Glomerular endothelial cell (primary cell): ENCODE data around the gene RPS26. TPM values are rescaled to one million over a fixed set of nuclear protein-coding genes. Genes with fewer than 3 reads are reported as not detected.
"Not testable (repeated sequence)": the region's sequence is repeated elsewhere in the genome, so short reads cannot be mapped to it uniquely, and the experiment has no call there.

Source experiments
- DNase-seq: peaks from one replicate; pipeline ENCODE4 v3.0.0-alpha.2; 2011; ENCODE audit warnings: low read depth, low spot score; ENCODE audit errors: extremely low read depth
- total RNA-seq: library from RNA; depleted of rRNA; stranded (reverse); fragments of >200 nt; gene quantifications from 2 replicates; pipeline ENCODE4 v1.2.3, GENCODE V29; 2015

RPS26 gene
- total RNA-seq, 1 donor from 2014 or later, result 971 TPM

GRCh38 chr12:56020423-56021184, 21.1 kb upstream of the RPS26 start, which contains the start of gene IKZF4:
IKZF4 (plus strand) TSS chr12:56021043; CDS start chr12:56021494, 451 bp downstream.
- no peak for DNase-seq

DNA sequence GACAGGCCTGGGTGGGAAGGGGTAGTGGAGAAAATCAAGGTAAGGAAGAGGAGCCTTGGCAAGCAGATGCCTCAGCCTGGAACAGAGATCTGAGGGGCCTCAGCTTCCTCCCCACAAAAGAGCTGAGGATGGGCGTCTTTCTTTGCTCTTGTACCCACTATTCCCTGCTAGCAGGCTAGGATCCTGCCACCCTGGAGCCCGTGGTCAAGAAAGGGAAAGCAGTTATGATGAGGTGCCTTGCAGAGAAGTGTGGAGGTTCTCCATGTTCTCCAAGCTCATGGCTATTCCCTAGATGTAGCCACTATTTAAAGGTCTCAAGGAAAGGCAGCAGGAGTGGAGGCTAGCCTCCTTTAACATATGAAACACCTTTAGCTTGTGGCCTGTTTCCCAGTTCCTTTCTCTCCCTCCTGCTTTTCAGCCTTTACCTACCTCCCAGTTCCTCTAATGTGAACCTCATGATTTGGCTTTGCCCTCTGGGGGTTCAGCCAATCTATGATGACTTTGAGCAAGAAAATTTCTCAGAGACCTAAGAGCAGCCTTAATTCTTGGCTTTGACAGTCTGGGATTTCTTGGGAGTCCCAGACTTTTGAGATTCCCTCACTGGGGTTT, 19.7 kb upstream of the RPS26 start:
- no peak for DNase-seq

GRCh38 chr12:56028511-56029165, 13.1 kb upstream of the RPS26 start:
- DNase-seq, result no peak

- no peak for DNase-seq
Observed at GRCh38 chr12:56029166-56029519, 12.6 kb upstream of the RPS26 start.

DNA sequence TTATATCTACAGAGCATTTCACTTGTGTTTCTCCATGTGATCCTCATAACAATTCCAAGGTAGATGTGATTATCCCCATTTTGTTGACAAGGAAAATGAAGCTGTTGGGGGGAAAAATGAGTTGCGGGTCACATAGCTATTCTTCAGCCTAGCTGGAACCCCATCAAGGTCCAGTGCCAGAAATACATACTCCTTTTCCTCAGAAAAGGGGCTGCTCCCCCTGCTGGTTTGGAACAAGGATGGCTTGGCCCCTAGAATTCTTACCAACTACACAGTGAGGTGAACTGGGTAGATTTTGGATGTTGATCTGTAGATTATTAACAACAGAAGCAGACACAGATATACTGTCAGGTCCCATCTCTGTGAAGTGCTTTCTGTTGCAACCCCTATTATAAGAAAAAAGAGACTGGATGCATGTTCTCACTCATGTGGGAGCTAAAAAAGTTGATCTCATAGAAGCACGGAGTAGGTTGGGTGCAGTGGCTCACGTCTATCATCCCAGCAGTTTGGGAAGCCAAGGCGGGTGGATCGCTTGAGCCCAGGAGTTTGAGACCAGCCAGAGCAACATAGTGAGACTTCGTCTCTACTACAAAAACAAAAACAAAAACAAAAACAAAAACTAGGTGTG, 11.9 kb upstream of the RPS26 start:
- DNase-seq, result no peak

- no peak for DNase-seq
Observed at GRCh38 chr12:56031987-56032386, 9.7 kb upstream of the RPS26 start.

DNA sequence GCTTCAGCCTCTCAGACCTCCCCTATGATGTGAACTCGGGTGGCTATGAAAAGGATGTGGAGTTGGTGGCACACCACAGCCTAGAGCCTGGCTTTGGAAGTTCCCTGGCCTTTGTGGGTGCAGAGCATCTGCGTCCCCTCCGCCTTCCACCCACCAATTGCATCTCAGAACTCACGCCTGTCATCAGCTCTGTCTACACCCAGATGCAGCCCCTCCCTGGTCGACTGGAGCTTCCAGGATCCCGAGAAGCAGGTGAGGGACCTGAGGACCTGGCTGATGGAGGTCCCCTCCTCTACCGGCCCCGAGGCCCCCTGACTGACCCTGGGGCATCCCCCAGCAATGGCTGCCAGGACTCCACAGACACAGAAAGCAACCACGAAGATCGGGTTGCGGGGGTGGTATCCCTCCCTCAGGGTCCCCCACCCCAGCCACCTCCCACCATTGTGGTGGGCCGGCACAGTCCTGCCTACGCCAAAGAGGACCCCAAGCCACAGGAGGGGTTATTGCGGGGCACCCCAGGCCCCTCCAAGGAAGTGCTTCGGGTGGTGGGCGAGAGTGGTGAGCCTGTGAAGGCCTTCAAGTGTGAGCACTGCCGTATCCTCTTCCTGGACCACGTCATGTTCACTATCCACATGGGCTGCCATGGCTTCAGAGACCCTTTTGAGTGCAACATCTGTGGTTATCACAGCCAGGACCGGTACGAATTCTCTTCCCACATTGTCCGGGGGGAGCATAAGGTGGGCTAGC, 7.0 kb upstream of the RPS26 start:
- DNase-seq, result no peak

DNA sequence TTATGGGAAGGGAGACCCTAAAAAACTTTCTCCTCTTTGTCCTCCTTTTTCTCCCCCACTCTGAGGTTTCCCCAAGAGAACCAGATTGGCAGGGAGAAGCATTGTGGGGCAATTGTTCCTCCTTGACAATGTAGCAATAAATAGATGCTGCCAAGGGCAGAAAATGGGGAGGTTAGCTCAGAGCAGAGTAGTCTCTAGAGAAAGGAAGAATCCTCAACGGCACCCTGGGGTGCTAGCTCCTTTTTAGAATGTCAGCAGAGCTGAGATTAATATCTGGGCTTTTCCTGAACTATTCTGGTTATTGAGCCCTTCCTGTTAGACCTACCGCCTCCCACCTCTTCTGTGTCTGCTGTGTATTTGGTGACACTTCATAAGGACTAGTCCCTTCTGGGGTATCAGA, 4.6 kb upstream of the RPS26 start:
- DNase-seq, result no peak

DNA sequence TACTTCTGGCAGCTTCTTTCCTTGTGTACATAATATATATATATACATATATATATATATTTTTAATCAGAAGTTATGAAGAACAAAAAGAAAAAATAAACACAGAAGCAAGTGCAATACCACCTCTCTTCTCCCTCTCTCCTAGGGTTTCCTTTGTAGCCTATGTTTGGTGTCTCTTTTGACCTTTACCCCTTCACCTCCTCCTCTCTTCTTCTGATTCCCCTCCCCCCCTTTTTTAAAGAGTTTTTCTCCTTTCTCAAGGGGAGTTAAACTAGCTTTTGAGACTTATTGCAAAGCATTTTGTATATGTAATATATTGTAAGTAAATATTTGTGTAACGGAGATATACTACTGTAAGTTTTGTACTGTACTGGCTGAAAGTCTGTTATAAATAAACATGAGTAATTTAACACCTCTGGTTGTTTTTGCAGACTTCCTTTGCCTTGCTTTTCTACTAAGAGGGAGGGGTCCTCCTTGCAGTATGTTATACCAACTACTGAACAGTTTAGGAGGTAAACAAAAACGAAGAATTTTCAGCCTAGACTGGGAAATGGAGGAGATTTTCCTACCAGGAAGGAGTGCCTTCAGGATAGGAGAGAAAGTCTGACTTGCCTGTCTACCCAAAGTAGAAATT, 3.6 kb upstream of the RPS26 start:
- no peak for DNase-seq

GRCh38 chr12:56040151-56040550, 1.6 kb upstream of the RPS26 start:
- DNase-seq, result no peak

GRCh38 chr12:56040963-56041551, 661 bp upstream of the RPS26 start:
- DNase-seq, result no peak

GRCh38 chr12:56042430-56042813, 704 bp downstream of the RPS26 start:
- not testable (repeated sequence) for DNase-seq

DNA sequence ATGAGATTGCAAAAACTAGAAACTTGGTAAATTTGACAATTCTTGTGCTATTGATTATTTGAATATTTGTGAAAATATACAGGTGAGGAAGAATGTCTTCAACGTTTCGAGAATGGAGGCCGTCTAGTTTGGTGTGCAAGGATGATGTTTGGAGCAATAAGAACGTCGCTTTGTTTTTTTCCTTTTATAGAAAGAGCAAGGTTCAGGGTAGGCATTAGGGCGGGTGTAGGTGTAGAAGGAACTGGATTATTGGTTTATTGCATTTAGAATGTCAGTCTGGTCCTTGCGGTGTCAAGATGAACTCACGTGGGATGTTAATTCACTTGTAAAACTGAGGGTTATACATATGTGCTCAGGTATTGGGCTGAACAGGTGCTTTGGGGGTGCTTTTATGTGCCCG, 1.1 kb downstream of the RPS26 start:
- no peak for DNase-seq

- DNase-seq, result no peak
Observed at GRCh38 chr12:56046027-56046780, 4.5 kb downstream of the RPS26 start.

- DNase-seq, result no peak
Observed at GRCh38 chr12:56053407-56053893, 11.7 kb downstream of the RPS26 start.

GRCh38 chr12:56059964-56060363, 18.2 kb downstream of the RPS26 start:
- not testable (repeated sequence) for DNase-seq

DNA sequence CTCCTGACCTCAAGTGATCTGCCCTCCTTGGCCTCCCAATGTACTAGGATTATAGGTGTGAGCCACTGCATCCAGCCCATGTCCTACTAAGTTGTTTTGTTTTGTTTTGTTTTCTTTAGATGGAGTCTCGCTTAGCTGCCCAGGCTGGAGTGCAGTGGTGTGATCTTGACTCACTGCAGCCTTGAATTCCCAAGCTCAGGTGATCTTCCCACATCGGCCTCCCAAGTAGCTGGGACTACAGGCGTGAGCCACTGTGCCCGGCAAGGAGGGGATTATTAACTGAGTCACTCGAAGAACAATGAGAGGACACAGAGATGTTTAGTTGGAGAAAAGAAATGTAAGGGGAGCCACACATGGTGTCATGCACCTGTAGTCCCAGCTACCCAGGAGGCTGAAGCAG, 20.3 kb downstream of the RPS26 start:
- no peak for DNase-seq

- no peak for DNase-seq
Observed at GRCh38 chr12:56062996-56063395, 21.3 kb downstream of the RPS26 start.

DNA sequence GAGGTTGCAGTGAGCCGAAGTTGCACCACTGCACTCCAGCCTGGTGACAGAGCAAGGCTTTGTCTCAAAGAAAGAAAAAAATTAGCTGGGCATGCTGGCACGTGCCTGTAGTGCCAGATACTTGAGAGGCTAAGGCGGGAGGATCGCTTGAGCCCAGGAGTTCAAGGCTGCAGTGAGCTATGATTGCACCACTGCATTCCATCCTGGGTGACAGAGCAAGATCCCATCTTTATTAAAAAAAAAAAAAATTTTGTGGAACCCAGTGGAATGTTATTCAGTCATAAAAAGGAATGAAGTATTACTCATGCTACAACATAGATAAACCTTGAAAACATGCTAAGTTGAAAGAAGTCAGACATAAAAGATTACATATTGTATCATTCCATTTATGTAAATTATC, 29.9 kb downstream of the RPS26 start:
- no peak for DNase-seq
